Medulla oblongata (tissue), 1 donor: ENCODE measurements around the gene KRTAP10-5.
"Not testable (repeated sequence)": the region's sequence is repeated elsewhere in the genome, so short reads cannot be mapped to it uniquely, and the experiment has no call there.

Source experiments
- DNase-seq: peaks from one replicate; pipeline ENCODE4 v3.0.0-alpha.2; 2015; ENCODE audit errors: extremely low spot score

The KRTAP10-5 gene

GRCh38 chr21:44610157-44610843 lies 29.9 kb upstream of the KRTAP10-5 start:
- DNase-seq = not testable (repeated sequence)

- no peak for DNase-seq
Measured at GRCh38 chr21:44609193-44609592, 28.8 kb upstream of the KRTAP10-5 start.

GRCh38 chr21:44606495-44606894 lies 26.1 kb upstream of the KRTAP10-5 start:
- no peak for DNase-seq

GRCh38 chr21:44603911-44604310 lies 23.5 kb upstream of the KRTAP10-5 start:
- DNase-seq = no peak

- DNase-seq = no peak
Measured at GRCh38 chr21:44603109-44603875, 22.9 kb upstream of the KRTAP10-5 start.

- no peak for DNase-seq
Measured at GRCh38 chr21:44602463-44602850, 22.1 kb upstream of the KRTAP10-5 start.

GRCh38 chr21:44601596-44602462 lies 21.4 kb upstream of the KRTAP10-5 start:
- no peak for DNase-seq

- DNase-seq = not testable (repeated sequence)
Measured at GRCh38 chr21:44601091-44601490, 20.7 kb upstream of the KRTAP10-5 start.

- not testable (repeated sequence) for DNase-seq
Measured at GRCh38 chr21:44600118-44600978, 19.9 kb upstream of the KRTAP10-5 start, which contains the start of gene KRTAP10-7. KRTAP10-7 (plus strand) TSS chr21:44600597; CDS start chr21:44600622, 25 bp downstream.

- DNase-seq = no peak
Measured at GRCh38 chr21:44599264-44600029, 19.0 kb upstream of the KRTAP10-5 start.

GRCh38 chr21:44598061-44598460 lies 17.7 kb upstream of the KRTAP10-5 start:
- no peak for DNase-seq

GRCh38 chr21:44596068-44596725 lies 15.8 kb upstream of the KRTAP10-5 start:
- no peak for DNase-seq

GRCh38 chr21:44595524-44595923 lies 15.1 kb upstream of the KRTAP10-5 start:
- DNase-seq = no peak

GRCh38 chr21:44594406-44594916 lies 14.1 kb upstream of the KRTAP10-5 start:
- no peak for DNase-seq

GRCh38 chr21:44593598-44594405 lies 13.4 kb upstream of the KRTAP10-5 start:
- DNase-seq = no peak

GRCh38 chr21:44592446-44593311 lies 12.3 kb upstream of the KRTAP10-5 start, which contains the start of gene KRTAP10-6:
KRTAP10-6 (minus strand) TSS chr21:44592505; CDS start chr21:44592484, 21 bp downstream.
- no peak for DNase-seq

GRCh38 chr21:44591801-44592130 lies 11.4 kb upstream of the KRTAP10-5 start:
- DNase-seq = not testable (repeated sequence)
